Nephron progenitor cell (in vitro differentiated cells): ENCODE results near the gene RGPD5.
"Not testable (repeated sequence)": the region's sequence is repeated elsewhere in the genome, so short reads cannot be mapped to it uniquely, and the experiment has no call there.

ENCODE experiments used
- DNase-seq: peaks from one replicate; pipeline ENCODE4 v3.0.0; 2021
- H3K27ac Mint-ChIP-seq: 2 replicates; pipeline ENCODE4 v1.8.0; 2021; ENCODE audit warnings: mild to moderate bottlenecking, moderate library complexity, mixed read lengths
- H3K27me3 Mint-ChIP-seq: 2 replicates; pipeline ENCODE4 v1.8.0; 2021; ENCODE audit warnings: mild to moderate bottlenecking, low read depth, mixed read lengths; ENCODE audit not compliant: poor library complexity
- H3K36me3 Mint-ChIP-seq: 2 replicates; pipeline ENCODE4 v1.8.0; 2021; ENCODE audit warnings: low read depth, mixed read lengths
- H3K4me1 Mint-ChIP-seq: 2 replicates; pipeline ENCODE4 v1.8.0; 2021; ENCODE audit warnings: mixed read lengths
- H3K4me3 Mint-ChIP-seq: 2 replicates; pipeline ENCODE4 v1.8.0; 2021; ENCODE audit warnings: mild to moderate bottlenecking, moderate library complexity, mixed read lengths
- H3K9me3 Mint-ChIP-seq: 2 replicates; pipeline ENCODE4 v1.8.0; 2021; ENCODE audit warnings: mild to moderate bottlenecking, moderate library complexity, mixed read lengths

The RGPD5 gene

GRCh38 chr2:109792659-109793058, 1.4 kb upstream of the RGPD5 start:
- not testable (repeated sequence) for DNase-seq, H3K4me3 Mint-ChIP-seq, H3K9me3 Mint-ChIP-seq, H3K27ac Mint-ChIP-seq, H3K36me3 Mint-ChIP-seq, H3K27me3 Mint-ChIP-seq, H3K4me1 Mint-ChIP-seq

- H3K4me3 Mint-ChIP-seq, H3K27ac Mint-ChIP-seq, H3K27me3 Mint-ChIP-seq, H3K4me1 Mint-ChIP-seq, DNase-seq, H3K9me3 Mint-ChIP-seq, H3K36me3 Mint-ChIP-seq: not testable (repeated sequence)
These were observed 77.1 kb downstream of the RGPD5 start for GRCh38 chr2:109871129-109871751.

GRCh38 chr2:109876625-109877024, 82.5 kb downstream of the RGPD5 start:
- not testable (repeated sequence) for H3K4me1 Mint-ChIP-seq, H3K9me3 Mint-ChIP-seq, H3K27ac Mint-ChIP-seq, H3K4me3 Mint-ChIP-seq, H3K36me3 Mint-ChIP-seq, H3K27me3 Mint-ChIP-seq, DNase-seq

DNA sequence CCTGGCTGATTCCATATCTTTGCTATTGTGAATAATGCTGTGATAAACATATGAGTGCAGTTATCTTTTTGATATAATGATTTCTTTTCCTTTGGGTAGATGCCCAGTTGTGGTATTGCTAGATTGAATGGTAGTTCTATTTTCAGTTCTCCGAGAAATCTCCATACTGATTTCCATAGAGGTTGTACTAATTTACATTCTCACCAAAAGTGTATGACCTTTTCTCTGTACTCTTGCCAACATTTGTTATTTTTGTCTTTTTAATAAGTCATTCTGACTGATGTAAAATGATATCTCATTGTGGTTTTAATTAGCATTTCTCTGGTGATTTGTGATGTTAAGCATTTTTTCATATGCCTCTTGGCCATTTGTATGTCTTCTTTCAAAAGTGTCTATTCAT, 88.0 kb downstream of the RGPD5 start:
- H3K27me3 Mint-ChIP-seq, H3K4me1 Mint-ChIP-seq, DNase-seq, H3K27ac Mint-ChIP-seq, H3K36me3 Mint-ChIP-seq, H3K4me3 Mint-ChIP-seq, H3K9me3 Mint-ChIP-seq: not testable (repeated sequence)

GRCh38 chr2:109888414-109888813, 94.3 kb downstream of the RGPD5 start:
- not testable (repeated sequence) for H3K4me3 Mint-ChIP-seq, H3K27ac Mint-ChIP-seq, H3K27me3 Mint-ChIP-seq, H3K36me3 Mint-ChIP-seq, H3K4me1 Mint-ChIP-seq, DNase-seq, H3K9me3 Mint-ChIP-seq

- not testable (repeated sequence) for DNase-seq, H3K36me3 Mint-ChIP-seq, H3K27me3 Mint-ChIP-seq, H3K9me3 Mint-ChIP-seq, H3K4me3 Mint-ChIP-seq, H3K27ac Mint-ChIP-seq, H3K4me1 Mint-ChIP-seq
These were observed 95.8 kb downstream of the RGPD5 start for GRCh38 chr2:109889909-109890308.

- H3K4me3 Mint-ChIP-seq, H3K27me3 Mint-ChIP-seq, H3K36me3 Mint-ChIP-seq, H3K27ac Mint-ChIP-seq, DNase-seq, H3K4me1 Mint-ChIP-seq, H3K9me3 Mint-ChIP-seq: not testable (repeated sequence)
These were observed 96.9 kb downstream of the RGPD5 start for GRCh38 chr2:109891024-109891423.

GRCh38 chr2:109893736-109894135, 99.6 kb downstream of the RGPD5 start:
- H3K27me3 Mint-ChIP-seq, H3K9me3 Mint-ChIP-seq: not testable (repeated sequence)

GRCh38 chr2:109894141-109894540, 100.0 kb downstream of the RGPD5 start:
- H3K27me3 Mint-ChIP-seq, result not testable (repeated sequence)

More at GRCh38 chr2:109893736-109894135, 99.6 kb downstream of the RGPD5 start:
- not testable (repeated sequence) for H3K4me3 Mint-ChIP-seq, H3K27ac Mint-ChIP-seq, DNase-seq, H3K4me1 Mint-ChIP-seq, H3K36me3 Mint-ChIP-seq

GRCh38 chr2:109895090-109895869, 101.2 kb downstream of the RGPD5 start:
- not testable (repeated sequence) for H3K27me3 Mint-ChIP-seq, DNase-seq, H3K4me3 Mint-ChIP-seq, H3K27ac Mint-ChIP-seq, H3K36me3 Mint-ChIP-seq, H3K9me3 Mint-ChIP-seq, H3K4me1 Mint-ChIP-seq

More at GRCh38 chr2:109894141-109894540, 100.0 kb downstream of the RGPD5 start:
- DNase-seq, H3K27ac Mint-ChIP-seq, H3K4me3 Mint-ChIP-seq, H3K4me1 Mint-ChIP-seq, H3K9me3 Mint-ChIP-seq, H3K36me3 Mint-ChIP-seq: not testable (repeated sequence)

DNA sequence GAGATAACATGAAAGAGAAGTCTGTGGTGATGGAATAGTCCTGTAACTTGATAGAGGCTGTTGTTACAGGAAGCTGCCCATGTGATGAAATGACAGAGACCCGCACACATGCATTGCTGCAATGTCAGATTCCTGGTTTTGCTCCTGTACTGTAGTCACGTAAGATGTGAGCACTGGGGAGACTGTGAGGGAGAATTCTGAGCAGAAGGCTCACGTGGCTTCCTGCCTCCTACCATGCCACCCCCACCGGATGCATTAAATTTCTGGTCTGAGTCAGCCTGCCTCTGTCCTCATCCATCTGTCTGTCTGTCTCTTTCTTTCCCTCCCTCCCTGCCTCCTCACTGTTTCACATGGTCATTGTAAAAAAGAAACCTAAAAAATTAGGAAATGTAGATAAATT, 102.1 kb downstream of the RGPD5 start:
- not testable (repeated sequence) for H3K27ac Mint-ChIP-seq, DNase-seq, H3K27me3 Mint-ChIP-seq, H3K4me3 Mint-ChIP-seq, H3K36me3 Mint-ChIP-seq, H3K4me1 Mint-ChIP-seq, H3K9me3 Mint-ChIP-seq

DNA sequence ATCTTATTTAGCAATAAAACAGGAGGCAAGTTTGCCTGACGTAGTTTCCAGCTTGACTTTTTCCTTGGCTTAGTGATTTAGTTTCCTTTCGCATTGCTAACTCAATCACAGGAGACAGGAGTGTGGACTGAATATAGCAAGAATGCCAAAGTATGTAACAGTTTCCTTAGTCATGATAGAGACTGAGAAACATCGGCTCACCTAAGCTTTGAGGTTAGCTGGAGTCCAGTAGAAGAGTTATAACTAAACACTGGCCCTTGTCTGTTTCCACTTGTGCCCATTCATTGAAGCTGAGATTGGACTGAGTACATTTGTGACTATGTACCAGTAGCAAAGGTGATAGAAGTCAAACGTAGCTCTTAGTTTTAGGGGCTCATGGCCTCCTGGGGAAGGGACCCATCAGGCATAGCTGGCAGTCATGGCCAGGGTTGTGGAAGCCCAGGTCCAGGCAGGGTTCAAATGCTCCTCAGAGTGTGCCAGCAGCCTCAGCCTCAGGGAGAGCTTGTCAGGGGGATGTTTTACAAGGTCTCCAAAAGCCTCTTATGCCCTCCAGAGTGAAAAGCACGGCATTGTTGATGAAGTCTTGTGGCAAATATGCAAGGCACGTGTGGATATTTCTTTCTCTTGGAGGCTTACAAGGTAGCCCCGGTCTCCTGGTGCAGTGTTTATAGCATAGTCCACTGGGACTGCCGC, 103.8 kb downstream of the RGPD5 start:
- not testable (repeated sequence) for H3K27me3 Mint-ChIP-seq, H3K4me3 Mint-ChIP-seq, DNase-seq, H3K36me3 Mint-ChIP-seq, H3K9me3 Mint-ChIP-seq, H3K4me1 Mint-ChIP-seq, H3K27ac Mint-ChIP-seq

- H3K27me3 Mint-ChIP-seq, H3K4me3 Mint-ChIP-seq, H3K4me1 Mint-ChIP-seq, DNase-seq, H3K36me3 Mint-ChIP-seq, H3K9me3 Mint-ChIP-seq, H3K27ac Mint-ChIP-seq: not testable (repeated sequence)
These were observed 104.6 kb downstream of the RGPD5 start, which contains the start of gene LIMS3 for GRCh38 chr2:109898462-109899336. LIMS3 (plus strand) TSS chr2:109898688; CDS start chr2:109898729, 41 bp downstream.

GRCh38 chr2:109905796-109906195, 111.7 kb downstream of the RGPD5 start:
- H3K4me1 Mint-ChIP-seq, H3K27me3 Mint-ChIP-seq, H3K9me3 Mint-ChIP-seq, H3K27ac Mint-ChIP-seq, H3K4me3 Mint-ChIP-seq, DNase-seq, H3K36me3 Mint-ChIP-seq: not testable (repeated sequence)
